ENCODE measurements around the gene ATF2. TPM values are rescaled to one million over a fixed set of nuclear protein-coding genes. Genes with fewer than 3 reads are reported as not detected.

ATF2 gene
- total RNA-seq, 1 donor from 2014 or later: 32.1 TPM

- FAIRE-seq (no peak), DNase-seq (ENCODE audit: low read depth) (no peak)
- no peak for TF ChIP-seq CTCF (IDR thresholded peaks at IDR 0.05; ENCODE audit: insufficient read depth, low read length, severe bottlenecking)
- no peaks in the 10 kb centered on the region for H3K27me3 ChIP-seq (ENCODE audit: control insufficient read depth, insufficient read depth, low read length)
- no peak overlapping the region for H3K4me3 ChIP-seq (ENCODE audit: low read depth, low read length)
- no peaks in the 10 kb centered on the region for H3K36me3 ChIP-seq (ENCODE audit: control insufficient read depth, insufficient read depth, low read length)
Measured at GRCh38 chr2:175034716-175035115, 133.3 kb downstream of the ATF2 start.

- H3K27me3 ChIP-seq (ENCODE audit: control insufficient read depth, insufficient read depth, low read length): no peaks in the 10 kb centered on the region
- no peak overlapping the region for H3K4me3 ChIP-seq (ENCODE audit: low read depth, low read length)
- FAIRE-seq (no peak), DNase-seq (ENCODE audit: low read depth) (peak; percentile 32)
- H3K36me3 ChIP-seq (ENCODE audit: control insufficient read depth, insufficient read depth, low read length): no peaks in the 10 kb centered on the region
- TF ChIP-seq CTCF (IDR thresholded peaks at IDR 0.05; ENCODE audit: insufficient read depth, low read length, severe bottlenecking): peak; percentile 55
Measured at GRCh38 chr2:175030380-175031271, 137.4 kb downstream of the ATF2 start.

- no peak for TF ChIP-seq CTCF (IDR thresholded peaks at IDR 0.05; ENCODE audit: insufficient read depth, low read length, severe bottlenecking)
- Histone ChIP-seq H3K4me3 (ENCODE audit: low read depth, low read length) (no peak overlapping the region), H3K36me3 (ENCODE audit: control insufficient read depth, insufficient read depth, low read length) (no peaks in the 10 kb centered on the region), H3K27me3 (ENCODE audit: control insufficient read depth, insufficient read depth, low read length) (no peaks in the 10 kb centered on the region)
- no peak for DNase-seq (ENCODE audit: low read depth)
- no peak for FAIRE-seq
Measured at GRCh38 chr2:175027755-175028154, 140.2 kb downstream of the ATF2 start.

- FAIRE-seq: no peak
- no peak overlapping the region for H3K4me3 ChIP-seq (ENCODE audit: low read depth, low read length)
- no peaks in the 10 kb centered on the region for H3K36me3 ChIP-seq (ENCODE audit: control insufficient read depth, insufficient read depth, low read length)
- no peak for TF ChIP-seq CTCF (IDR thresholded peaks at IDR 0.05; ENCODE audit: insufficient read depth, low read length, severe bottlenecking)
- no peak for DNase-seq (ENCODE audit: low read depth)
- H3K27me3 ChIP-seq (ENCODE audit: control insufficient read depth, insufficient read depth, low read length): no peaks in the 10 kb centered on the region
Measured at GRCh38 chr2:175026385-175026784, 141.6 kb downstream of the ATF2 start.

- H3K27me3 ChIP-seq (ENCODE audit: control insufficient read depth, insufficient read depth, low read length): no peaks in the 10 kb centered on the region
- DNase-seq (ENCODE audit: low read depth): no peak
- no peaks in the 10 kb centered on the region for H3K36me3 ChIP-seq (ENCODE audit: control insufficient read depth, insufficient read depth, low read length)
- H3K4me3 ChIP-seq (ENCODE audit: low read depth, low read length): no peak overlapping the region
- no peak for TF ChIP-seq CTCF (IDR thresholded peaks at IDR 0.05; ENCODE audit: insufficient read depth, low read length, severe bottlenecking)
- no peak for FAIRE-seq
Measured at GRCh38 chr2:175025946-175026345, 142.1 kb downstream of the ATF2 start.
